Fibroblast of the aortic adventitia (primary cell): ENCODE results near the gene CCNT2. TPM values are rescaled to one million over a fixed set of nuclear protein-coding genes. Genes with fewer than 3 reads are reported as not detected.
"Not testable (repeated sequence)": the region's sequence is repeated elsewhere in the genome, so short reads cannot be mapped to it uniquely, and the experiment has no call there.

ENCODE experiments used
- DNase-seq: peaks from one replicate; pipeline ENCODE4 v3.0.0-alpha.2; 2010; ENCODE audit warnings: low read depth
- H3K4me3 ChIP-seq: 2 replicates; pipeline ENCODE4 v1.5.1; 2011; ENCODE audit warnings: low read depth, mild to moderate bottlenecking, control low read depth, low read length, moderate library complexity
- CTCF ChIP-seq: IDR thresholded peaks from 2 replicates; pipeline ENCODE4 v1.5.1; 2011; ENCODE audit warnings: mild to moderate bottlenecking, low read length, control low read depth, inconsistent platforms; ENCODE audit not compliant: insufficient read depth
- total RNA-seq: library from RNA; depleted of rRNA; stranded (reverse); fragments of >200 nt; gene quantifications from 2 replicates; pipeline ENCODE4 v1.2.3, GENCODE V29; 2012; ENCODE audit warnings: low replicate concordance

The CCNT2 gene
- total RNA-seq, 1 donor = 25.8 TPM

DNA sequence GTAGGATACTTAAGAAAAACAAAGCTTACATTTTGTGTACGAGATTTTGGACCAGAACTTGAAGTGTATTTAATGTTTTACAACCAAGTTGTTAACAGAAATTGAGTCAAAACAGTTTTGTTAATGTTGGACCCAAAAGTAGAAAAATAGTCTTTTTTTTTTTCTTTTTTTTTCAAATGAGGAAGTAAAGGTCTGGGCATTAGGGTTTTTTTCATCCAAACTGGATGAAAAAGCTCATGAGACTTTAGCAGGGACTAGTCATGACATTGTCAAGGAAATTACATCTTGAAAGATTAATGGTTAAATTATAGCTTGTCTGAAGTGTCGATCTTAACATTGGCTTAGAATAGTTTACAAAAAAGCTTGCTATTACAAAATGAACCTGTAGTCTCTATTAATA, 32.3 kb downstream of the CCNT2 start:
- DNase-seq = no peak
- H3K4me3 ChIP-seq = no peak overlapping the region
- TF ChIP-seq CTCF = no peak

- no peak for TF ChIP-seq CTCF
- DNase-seq = no peak
- no peak overlapping the region for H3K4me3 ChIP-seq
Measured at GRCh38 chr2:134952608-134953007, 34.0 kb downstream of the CCNT2 start.

GRCh38 chr2:134954065-134954464, 35.4 kb downstream of the CCNT2 start:
- no peak for TF ChIP-seq CTCF
- DNase-seq = no peak
- H3K4me3 ChIP-seq = no peak overlapping the region

DNA sequence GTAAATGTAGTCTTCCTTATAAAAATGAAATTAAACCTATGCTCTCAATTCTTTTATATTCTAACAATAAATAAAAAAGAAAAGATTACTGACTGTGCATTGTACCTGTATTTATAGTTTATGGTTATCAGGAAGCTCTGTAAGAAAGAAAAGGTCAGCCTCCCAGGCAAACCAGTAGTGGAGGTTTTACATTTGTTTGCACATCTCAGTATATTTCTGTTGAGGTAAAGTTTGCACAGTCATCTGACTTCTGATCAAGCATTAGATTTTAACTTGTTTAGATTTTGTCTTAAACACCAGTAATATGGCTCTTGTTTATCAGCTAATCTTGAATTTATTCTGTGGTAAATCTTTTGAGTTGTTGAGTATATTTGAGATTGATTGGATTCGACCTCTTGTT, 37.1 kb downstream of the CCNT2 start:
- DNase-seq = no peak
- no peak for TF ChIP-seq CTCF
- no peak overlapping the region for H3K4me3 ChIP-seq

- DNase-seq = no peak
- TF ChIP-seq CTCF = no peak
- H3K4me3 ChIP-seq = no peak overlapping the region
Measured at GRCh38 chr2:134957477-134957876, 38.9 kb downstream of the CCNT2 start.

GRCh38 chr2:134967166-134967565, 48.5 kb downstream of the CCNT2 start:
- not testable (repeated sequence) for H3K4me3 ChIP-seq

DNA sequence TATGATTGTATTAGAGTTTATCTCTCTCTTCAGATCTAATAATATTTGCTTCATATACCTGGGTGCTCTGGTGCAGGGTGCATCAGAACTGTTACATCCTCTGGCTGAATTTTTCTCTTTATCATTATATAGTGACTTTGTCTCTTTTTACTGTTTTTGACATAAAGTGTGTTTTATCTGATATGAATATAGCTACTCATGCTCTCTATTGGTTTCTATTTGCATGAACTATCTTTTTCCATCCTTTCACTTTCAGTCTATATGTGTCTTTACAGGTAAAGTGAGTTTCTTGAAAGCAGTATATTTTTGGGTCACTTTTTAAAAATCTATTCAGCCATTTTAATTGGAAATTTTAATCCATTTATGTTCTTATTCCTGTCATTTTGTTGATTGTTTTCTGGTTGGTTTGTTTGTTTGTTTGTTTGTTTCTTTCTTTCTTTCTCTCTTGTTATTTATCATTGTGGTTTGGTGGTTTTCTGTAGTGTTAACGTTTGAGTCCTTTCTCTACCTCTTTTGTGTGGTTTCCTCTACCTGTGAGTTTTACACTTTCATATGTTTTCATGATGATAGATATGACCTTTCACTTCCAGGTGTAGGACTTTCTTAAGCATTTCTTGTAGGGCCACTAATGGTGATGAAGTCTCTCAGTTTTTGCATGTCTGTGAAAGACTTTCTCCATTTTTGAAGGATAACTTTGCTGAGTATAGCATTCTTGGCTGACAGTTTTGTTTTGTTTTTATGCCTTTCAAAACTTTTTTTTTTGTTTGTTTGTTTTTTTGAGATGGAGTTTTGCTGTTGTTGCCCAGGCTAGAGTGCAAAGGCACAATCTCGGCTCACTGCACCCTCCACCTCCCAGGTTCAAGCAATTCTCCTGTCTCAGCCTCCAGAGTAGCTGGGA, 54.9 kb downstream of the CCNT2 start:
- TF ChIP-seq CTCF = no peak
- no peak overlapping the region for H3K4me3 ChIP-seq

More at GRCh38 chr2:134967166-134967565, 48.5 kb downstream of the CCNT2 start:
- DNase-seq = not testable (repeated sequence)

More for the DNA sequence above, 54.9 kb downstream of the CCNT2 start:
- DNase-seq = no peak
